ENCODE results near the gene WDR83. TPM values are rescaled to one million over a fixed set of nuclear protein-coding genes. Genes with fewer than 3 reads are reported as not detected.
A peak's percentile ranks its signal among the peaks of the same experiment; 100 is the strongest.

WDR83 gene
- total RNA-seq, 4 donors from 2014 or later, result 4.0 to 16.7 (median 5.8) TPM

DNA sequence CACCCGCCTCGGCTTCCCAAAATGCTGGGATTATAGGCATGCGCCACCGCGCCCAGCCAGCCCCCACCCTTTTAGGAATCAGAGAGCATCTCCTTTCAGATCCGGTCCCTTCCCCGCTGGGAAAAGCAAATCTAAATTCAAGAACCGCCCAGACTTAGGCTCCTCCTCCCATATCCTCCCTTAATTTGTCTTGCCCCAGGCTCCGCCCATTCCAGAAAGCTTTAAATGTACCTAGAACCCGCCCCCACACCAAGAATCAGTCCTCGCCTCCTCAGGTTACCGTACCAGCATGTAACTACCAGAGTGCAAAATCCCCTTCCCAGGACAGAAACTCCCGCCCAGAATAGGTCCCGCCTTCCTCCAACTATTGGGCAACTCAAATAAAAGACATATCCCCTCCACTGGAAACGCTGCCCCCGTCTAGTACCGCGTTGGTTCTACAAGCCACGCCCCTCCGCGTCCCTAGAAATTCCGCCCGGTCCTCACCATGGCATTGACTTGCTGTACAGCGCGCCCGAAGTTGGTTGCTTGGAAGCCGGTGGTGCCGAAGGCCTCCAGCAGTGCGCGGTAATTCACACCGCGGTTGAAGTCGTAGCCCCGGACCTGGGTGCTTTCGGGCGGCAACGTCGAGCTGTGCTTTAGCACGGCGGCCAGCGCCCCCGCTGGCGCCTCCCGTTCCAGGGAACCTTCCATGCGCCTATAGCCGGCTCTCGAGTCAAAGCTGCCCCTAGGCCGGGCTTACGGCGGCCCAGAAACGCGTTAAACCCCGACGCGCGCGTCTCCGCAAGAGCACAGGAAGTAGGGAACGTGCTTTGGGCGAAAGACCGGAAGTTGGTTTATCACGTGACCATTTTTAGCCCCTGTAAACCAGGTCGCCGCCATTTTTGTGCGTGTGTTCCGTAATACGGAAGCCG, 14.7 kb downstream of the WDR83 start, which contains the start of gene DHPS:
TSS of gene DHPS (minus strand) at position 807 of the 914 bp plus-strand sequence. CDS start at position 693, 114 bp downstream.
- intact Hi-C loops (cut with DNase I), result no loop called here
- H3K4me3 ChIP-seq, result peak within 1 kb of the TSS; percentile 79 to 100 (median 93)
- H3K27me3 ChIP-seq, result no peaks in the 10 kb centered on the region
- H3K4me1 ChIP-seq, result peaks cover 0 to 28% (median 18%) of the 10 kb centered on the region in 3 donors
- H3K27ac ChIP-seq, result peak within 1 kb of the TSS; percentile 96 to 99 (median 97)
- TF ChIP-seq, protein P1, sequence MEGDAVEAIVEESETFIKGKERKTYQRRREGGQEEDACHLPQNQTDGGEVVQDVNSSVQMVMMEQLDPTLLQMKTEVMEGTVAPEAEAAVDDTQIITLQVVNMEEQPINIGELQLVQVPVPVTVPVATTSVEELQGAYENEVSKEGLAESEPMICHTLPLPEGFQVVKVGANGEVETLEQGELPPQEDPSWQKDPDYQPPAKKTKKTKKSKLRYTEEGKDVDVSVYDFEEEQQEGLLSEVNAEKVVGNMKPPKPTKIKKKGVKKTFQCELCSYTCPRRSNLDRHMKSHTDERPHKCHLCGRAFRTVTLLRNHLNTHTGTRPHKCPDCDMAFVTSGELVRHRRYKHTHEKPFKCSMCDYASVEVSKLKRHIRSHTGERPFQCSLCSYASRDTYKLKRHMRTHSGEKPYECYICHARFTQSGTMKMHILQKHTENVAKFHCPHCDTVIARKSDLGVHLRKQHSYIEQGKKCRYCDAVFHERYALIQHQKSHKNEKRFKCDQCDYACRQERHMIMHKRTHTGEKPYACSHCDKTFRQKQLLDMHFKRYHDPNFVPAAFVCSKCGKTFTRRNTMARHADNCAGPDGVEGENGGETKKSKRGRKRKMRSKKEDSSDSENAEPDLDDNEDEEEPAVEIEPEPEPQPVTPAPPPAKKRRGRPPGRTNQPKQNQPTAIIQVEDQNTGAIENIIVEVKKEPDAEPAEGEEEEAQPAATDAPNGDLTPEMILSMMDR (IDR thresholded peaks at IDR 0.05), result peak in 2 of 6 experiments; percentile 9 to 16
- TF ChIP-seq POLR2A (IDR thresholded peaks at IDR 0.05), result peak in 2 of 4 donors; percentile 55 to 58
- peak; percentile 66 for DNase-seq
- WGBS, 2 donors, result 0 to 1% methylated on average over 26 to 39 of the region's 68 CpGs
- no peaks in the 10 kb centered on the region for H3K9me3 ChIP-seq
- H3K36me3 ChIP-seq, result peaks cover 20 to 40% (median 24%) of the 10 kb centered on the region in 3 donors

DNA sequence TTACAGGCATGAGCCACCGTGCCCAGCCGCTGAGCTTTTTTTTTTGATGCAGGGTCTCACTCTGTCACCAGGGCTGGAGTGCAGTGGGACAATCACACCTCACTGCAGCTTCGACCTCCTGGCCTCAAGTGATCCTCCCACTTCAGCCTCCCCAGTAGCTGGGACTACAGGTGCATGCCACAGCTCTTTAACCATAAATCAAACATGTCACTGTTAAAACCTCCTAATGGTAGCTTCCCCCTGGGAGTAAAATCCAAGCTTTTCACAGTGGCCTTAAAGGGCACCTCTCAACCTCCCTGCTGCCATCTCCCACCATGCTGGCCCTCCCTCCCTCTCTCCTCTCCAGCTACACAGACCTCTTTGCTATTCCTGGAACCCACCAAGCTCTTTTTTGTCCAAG, 19.2 kb downstream of the WDR83 start:
- no peak for DNase-seq
- peaks cover 0 to 19% (median 0%) of the 10 kb centered on the region in 3 donors for H3K36me3 ChIP-seq
- TF ChIP-seq POLR2A (IDR thresholded peaks at IDR 0.05), result no peak
- TF ChIP-seq, protein P1 (IDR thresholded peaks at IDR 0.05), result no peak
- peaks cover 0 to 8% (median 6%) of the 10 kb centered on the region in 3 donors for H3K4me1 ChIP-seq
- WGBS, 2 donors, result 80 to 89% methylated on average over 3 of the region's 3 CpGs
- H3K27me3 ChIP-seq, result no peaks in the 10 kb centered on the region
- H3K9me3 ChIP-seq, result no peaks in the 10 kb centered on the region
- H3K4me3 ChIP-seq, result no peak overlapping the region
- H3K27ac ChIP-seq, result no peak overlapping the region
- intact Hi-C loops (cut with DNase I), result no loop called here

DNA sequence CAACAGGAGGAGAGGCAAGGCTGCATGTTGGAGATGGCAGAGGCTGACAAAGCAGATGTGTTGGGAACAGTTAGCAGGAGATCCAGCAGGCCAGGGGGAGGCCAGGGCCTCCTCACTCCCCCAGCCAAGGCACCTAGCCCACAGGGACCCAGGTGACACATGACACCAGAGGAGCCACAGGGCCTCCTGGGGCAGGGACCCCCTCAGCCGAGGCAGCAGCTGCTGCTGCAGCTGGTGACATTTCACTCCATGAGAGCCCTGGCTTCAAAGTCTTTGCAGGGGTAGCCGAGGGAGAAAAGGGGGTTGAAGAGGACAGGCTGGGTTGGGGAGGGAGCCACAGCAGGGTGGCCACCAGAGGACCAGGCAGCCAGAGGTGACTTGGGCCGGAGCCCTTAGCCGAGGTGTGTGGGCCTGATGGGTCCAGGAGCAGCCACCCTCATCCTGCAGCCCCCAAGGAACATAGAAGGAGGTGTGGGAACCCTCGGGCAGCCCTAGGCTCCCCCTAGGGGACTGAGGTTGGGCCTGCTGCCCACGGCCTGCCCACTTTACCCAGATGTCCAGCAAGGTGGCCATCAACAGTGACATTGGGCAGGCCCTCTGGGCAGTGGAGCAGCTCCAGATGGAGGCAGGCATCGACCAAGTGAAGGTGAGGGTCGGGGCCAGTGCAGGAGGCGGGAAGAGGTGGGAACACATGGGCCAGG, 21.0 kb downstream of the WDR83 start, which contains the start of gene GNG14:
TSS of gene GNG14 (plus strand) at position 503 of the 701 bp plus-strand sequence. CDS start at position 554, 51 bp downstream.
- Histone ChIP-seq H3K27ac (no peak within 1 kb of the TSS), H3K36me3 (peaks cover 0 to 23% (median 0%) of the 10 kb centered on the region in 3 donors), H3K4me3 (no peak within 1 kb of the TSS), H3K4me1 (no peaks in the 10 kb centered on the region), H3K9me3 (no peaks in the 10 kb centered on the region), H3K27me3 (no peaks in the 10 kb centered on the region)
- WGBS, 2 donors, result 40 to 100% methylated on average over 1 to 3 of the region's 9 CpGs
- TF ChIP-seq POLR2A (IDR thresholded peaks at IDR 0.05), result no peak
- TF ChIP-seq, protein P1 (IDR thresholded peaks at IDR 0.05), result no peak
- DNase-seq, result no peak
- intact Hi-C loops (cut with DNase I), result no loop called here

DNA sequence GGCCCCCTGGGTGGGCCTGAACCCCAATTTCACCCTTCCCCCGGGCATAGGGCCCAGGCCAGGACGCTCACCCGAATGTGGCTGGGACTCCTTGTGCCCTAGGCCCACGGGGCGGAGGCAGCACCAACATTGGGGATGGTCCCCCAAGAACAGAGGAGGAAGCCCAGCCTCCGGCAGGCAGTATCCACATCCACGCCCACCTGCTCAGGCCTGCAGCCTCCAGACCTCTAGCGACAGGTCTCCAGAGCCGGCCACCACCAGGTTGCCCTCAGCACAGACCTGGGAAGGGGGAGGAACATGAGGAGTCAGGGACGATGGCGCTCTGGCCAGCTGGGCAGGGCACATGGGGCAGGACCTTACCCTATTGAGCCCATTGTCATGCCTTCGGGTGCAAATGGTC, 22.4 kb downstream of the WDR83 start:
- no peak for DNase-seq
- no peaks in the 10 kb centered on the region for H3K9me3 ChIP-seq
- no peak overlapping the region for H3K27ac ChIP-seq
- H3K4me1 ChIP-seq, result no peaks in the 10 kb centered on the region
- 100% methylated on average over 1 to 2 of the region's 12 CpGs for WGBS, 2 donors
- no peaks in the 10 kb centered on the region for H3K27me3 ChIP-seq
- H3K4me3 ChIP-seq, result no peak overlapping the region
- TF ChIP-seq POLR2A (IDR thresholded peaks at IDR 0.05), result no peak
- TF ChIP-seq, protein P1 (IDR thresholded peaks at IDR 0.05), result no peak
- H3K36me3 ChIP-seq, result peaks cover 0 to 28% (median 0%) of the 10 kb centered on the region in 3 donors
- intact Hi-C loops (cut with DNase I), result no loop called here

Measured in esophagus squamous epithelium (tissue), 5 donors.